OCI-LY7 (cell line): ENCODE data around the gene CGN.

Experiments used
- EZH2phosphoT487 ChIP-seq: fragments of 200-600 bp; sonication (generic); IDR thresholded peaks from 2 replicates; pipeline ENCODE4 v1.6.1; 2018; ENCODE audit warnings: low read depth, borderline replicate concordance, mild to moderate bottlenecking, mixed run types, antibody characterized with exemption, low read length, moderate library complexity, mixed read lengths
- TF ChIP-seq, protein P1 (sequence below): fragments of 200-600 bp; sonication (generic); conservative IDR thresholded peaks from 2 replicates; pipeline ENCODE4 v1.5.1; 2014; ENCODE audit warnings: mild to moderate bottlenecking, antibody characterized with exemption, low read length, moderate library complexity, mixed read lengths

DNA sequence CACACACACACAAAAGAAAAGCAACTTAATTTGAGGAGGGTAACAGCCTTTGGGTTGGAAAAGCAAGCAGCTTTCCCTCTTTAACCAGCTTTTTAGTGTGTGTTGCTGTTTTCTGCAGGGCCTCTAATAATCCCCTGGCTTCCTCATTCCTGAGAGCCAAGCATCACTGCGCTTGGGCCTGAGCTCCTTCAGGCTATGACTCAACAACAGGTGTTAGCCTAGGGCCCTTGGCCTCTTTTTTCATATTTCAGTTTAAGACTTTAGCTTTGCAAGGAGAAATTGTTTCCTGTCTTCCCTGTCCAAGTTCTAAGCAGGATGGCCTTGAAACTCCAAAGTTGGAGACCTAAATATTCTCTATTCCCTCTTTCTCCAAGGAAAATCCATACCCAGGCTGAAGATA, 74.4 kb downstream of the CGN start:
- TF ChIP-seq, protein P1, sequence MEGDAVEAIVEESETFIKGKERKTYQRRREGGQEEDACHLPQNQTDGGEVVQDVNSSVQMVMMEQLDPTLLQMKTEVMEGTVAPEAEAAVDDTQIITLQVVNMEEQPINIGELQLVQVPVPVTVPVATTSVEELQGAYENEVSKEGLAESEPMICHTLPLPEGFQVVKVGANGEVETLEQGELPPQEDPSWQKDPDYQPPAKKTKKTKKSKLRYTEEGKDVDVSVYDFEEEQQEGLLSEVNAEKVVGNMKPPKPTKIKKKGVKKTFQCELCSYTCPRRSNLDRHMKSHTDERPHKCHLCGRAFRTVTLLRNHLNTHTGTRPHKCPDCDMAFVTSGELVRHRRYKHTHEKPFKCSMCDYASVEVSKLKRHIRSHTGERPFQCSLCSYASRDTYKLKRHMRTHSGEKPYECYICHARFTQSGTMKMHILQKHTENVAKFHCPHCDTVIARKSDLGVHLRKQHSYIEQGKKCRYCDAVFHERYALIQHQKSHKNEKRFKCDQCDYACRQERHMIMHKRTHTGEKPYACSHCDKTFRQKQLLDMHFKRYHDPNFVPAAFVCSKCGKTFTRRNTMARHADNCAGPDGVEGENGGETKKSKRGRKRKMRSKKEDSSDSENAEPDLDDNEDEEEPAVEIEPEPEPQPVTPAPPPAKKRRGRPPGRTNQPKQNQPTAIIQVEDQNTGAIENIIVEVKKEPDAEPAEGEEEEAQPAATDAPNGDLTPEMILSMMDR, result no peak
- TF ChIP-seq EZH2phosphoT487, result no peak
